HEK293T (cell line): ENCODE results near the gene NHERF1.

ENCODE experiments used
- CTCF ChIA-PET: fragments of 350-600 bp; formaldehyde crosslinking; extraction: SDS; loops from one replicate; lab custom pipeline; 2021; ENCODE audit warnings: antibody characterized with exemption, inconsistent platforms; lab: Yijun Ruan, JAX
- POLR2A ChIA-PET: fragments of 350-600 bp; formaldehyde crosslinking; extraction: SDS; loops from one replicate; lab custom pipeline; 2020; ENCODE audit warnings: antibody characterized with exemption, inconsistent platforms; lab: Yijun Ruan, JAX
- DNase-seq: peaks from one replicate; pipeline ENCODE4 v3.0.0; 2012; ENCODE audit warnings: mixed read lengths; ENCODE audit errors: extremely low spot score
- ARNT ChIP-seq: fragments of 450-650 bp; IDR thresholded peaks from 2 replicates; pipeline ENCODE4 v1.6.1; 2017; ENCODE audit warnings: mild to moderate bottlenecking
- BHLHE40 ChIP-seq: fragments of 450-650 bp; IDR thresholded peaks from 2 replicates; pipeline ENCODE4 v1.6.1; 2016; ENCODE audit warnings: mild to moderate bottlenecking, moderate library complexity, borderline replicate concordance
- CTBP1 ChIP-seq: fragments of 450-650 bp; IDR thresholded peaks from 2 replicates; pipeline ENCODE4 v1.6.1; 2016; ENCODE audit warnings: borderline replicate concordance
- ELF4 ChIP-seq: fragments of 450-650 bp; IDR thresholded peaks from 2 replicates; pipeline ENCODE4 v1.6.1; 2017; ENCODE audit warnings: antibody characterized with exemption
- FOXA1 ChIP-seq: fragments of 450-650 bp; IDR thresholded peaks from 2 replicates; pipeline ENCODE4 v1.6.1; 2016; ENCODE audit warnings: mild to moderate bottlenecking
- FOXK2 ChIP-seq: fragments of 450-650 bp; IDR thresholded peaks from 2 replicates; pipeline ENCODE4 v1.6.1; 2016; ENCODE audit warnings: mild to moderate bottlenecking
- FOXM1 ChIP-seq: fragments of 450-650 bp; IDR thresholded peaks from 2 replicates; pipeline ENCODE4 v1.6.1; 2017; ENCODE audit warnings: mild to moderate bottlenecking, borderline replicate concordance
- HDGF ChIP-seq: fragments of 450-650 bp; IDR thresholded peaks from 2 replicates; pipeline ENCODE4 v1.6.1; 2017; ENCODE audit warnings: antibody characterized with exemption, borderline replicate concordance
- L3MBTL2 ChIP-seq: fragments of 450-650 bp; conservative IDR thresholded peaks from 2 replicates; pipeline ENCODE4 v1.6.1; 2016; ENCODE audit warnings: mild to moderate bottlenecking
- LEF1 ChIP-seq: fragments of 450-650 bp; IDR thresholded peaks from 2 replicates; pipeline ENCODE4 v1.6.1; 2017; ENCODE audit warnings: mild to moderate bottlenecking, borderline replicate concordance
- NFRKB ChIP-seq: fragments of 450-650 bp; IDR thresholded peaks from 2 replicates; pipeline ENCODE4 v1.6.1; 2016; ENCODE audit warnings: mild to moderate bottlenecking, moderate library complexity
- SP1 ChIP-seq: fragments of 450-650 bp; IDR thresholded peaks from 2 replicates; pipeline ENCODE4 v1.6.1; 2017
- SUZ12 ChIP-seq: fragments of 450-650 bp; IDR thresholded peaks from 2 replicates; pipeline ENCODE4 v1.6.1; 2016; ENCODE audit warnings: mild to moderate bottlenecking
- TARDBP ChIP-seq: fragments of 450-650 bp; IDR thresholded peaks from 2 replicates; pipeline ENCODE4 v1.6.1; 2016
- ZNF384 ChIP-seq: fragments of 450-650 bp; IDR thresholded peaks from 2 replicates; pipeline ENCODE4 v1.6.1; 2016
- TF ChIP-seq, protein P1 (sequence below): fragments of 450-650 bp; IDR thresholded peaks from 2 replicates; pipeline ENCODE4 v1.6.1; 2016

Gene NHERF1

DNA sequence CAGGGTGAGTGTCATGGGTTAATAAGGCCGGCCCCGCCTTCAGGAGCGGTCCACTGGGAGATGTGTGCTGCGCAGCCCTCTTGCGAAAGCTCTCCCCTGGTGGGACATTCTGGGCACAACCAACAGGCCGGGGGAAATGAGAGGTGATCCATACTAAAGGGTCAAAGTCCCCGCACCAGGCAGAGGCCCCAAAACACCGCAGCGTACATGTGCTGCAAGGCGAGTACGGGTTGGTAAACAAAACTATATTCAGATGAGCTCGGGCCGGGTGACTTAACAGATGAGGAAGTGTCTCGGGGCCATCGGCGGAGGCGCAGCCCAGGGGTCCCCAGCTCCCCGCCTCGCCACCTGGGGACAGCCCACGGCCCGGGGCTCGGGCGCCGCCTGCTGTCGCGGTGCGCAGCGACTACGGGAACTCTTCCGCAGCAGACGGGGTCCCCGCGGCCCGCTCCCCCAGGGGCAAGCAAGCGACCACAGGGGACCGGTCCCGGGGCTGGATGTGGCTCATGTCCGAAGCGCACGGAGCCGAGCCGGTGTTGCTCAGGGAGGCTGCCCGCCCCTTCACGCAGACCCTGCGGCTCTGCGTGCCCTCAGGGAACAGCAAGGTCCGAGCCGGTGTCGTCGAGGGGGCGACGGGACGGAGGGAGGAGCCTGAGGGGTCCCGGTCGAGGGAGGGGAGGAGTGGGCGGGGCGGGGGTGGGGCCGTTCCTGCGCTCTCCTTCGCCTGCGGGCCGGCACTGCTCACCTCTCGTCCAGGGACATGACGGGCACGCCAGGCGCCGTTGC is 11.7 kb upstream of the NHERF1 start, which contains the start of gene RAB37:
Gene RAB37, plus strand, starts transcription at position 744 of the 786 bp plus-strand sequence. Its CDS starts 17 bp downstream, at position 761.
- DNase-seq, result no peak
- ChIA-PET CTCF (interaction anchor here (0.8 to 3.5 kb wide), 13 partner anchors 9 to 170 kb away, joined by 3 to 57 read pairs (median 4); partner anchors contain the start of genes CD300LD and NAT9), POLR2A (interaction anchor here (1.0 to 1.6 kb wide), 4 partner anchors 33 to 530 kb away, joined by 4 to 6 read pairs (median 5); partner anchors contain the start of genes FDXR and NAT9)
- TF ChIP-seq TARDBP (no peak), FOXA1 (no peak), LEF1 (no peak), ZNF384 (no peak), SUZ12 (no peak), L3MBTL2 (no peak), BHLHE40 (no peak), NFRKB (no peak), HDGF (no peak), FOXM1 (no peak), CTBP1 (no peak), SP1 (no peak)
- TF ChIP-seq, protein P1, sequence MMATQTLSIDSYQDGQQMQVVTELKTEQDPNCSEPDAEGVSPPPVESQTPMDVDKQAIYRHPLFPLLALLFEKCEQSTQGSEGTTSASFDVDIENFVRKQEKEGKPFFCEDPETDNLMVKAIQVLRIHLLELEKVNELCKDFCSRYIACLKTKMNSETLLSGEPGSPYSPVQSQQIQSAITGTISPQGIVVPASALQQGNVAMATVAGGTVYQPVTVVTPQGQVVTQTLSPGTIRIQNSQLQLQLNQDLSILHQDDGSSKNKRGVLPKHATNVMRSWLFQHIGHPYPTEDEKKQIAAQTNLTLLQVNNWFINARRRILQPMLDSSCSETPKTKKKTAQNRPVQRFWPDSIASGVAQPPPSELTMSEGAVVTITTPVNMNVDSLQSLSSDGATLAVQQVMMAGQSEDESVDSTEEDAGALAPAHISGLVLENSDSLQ, result no peak

DNA sequence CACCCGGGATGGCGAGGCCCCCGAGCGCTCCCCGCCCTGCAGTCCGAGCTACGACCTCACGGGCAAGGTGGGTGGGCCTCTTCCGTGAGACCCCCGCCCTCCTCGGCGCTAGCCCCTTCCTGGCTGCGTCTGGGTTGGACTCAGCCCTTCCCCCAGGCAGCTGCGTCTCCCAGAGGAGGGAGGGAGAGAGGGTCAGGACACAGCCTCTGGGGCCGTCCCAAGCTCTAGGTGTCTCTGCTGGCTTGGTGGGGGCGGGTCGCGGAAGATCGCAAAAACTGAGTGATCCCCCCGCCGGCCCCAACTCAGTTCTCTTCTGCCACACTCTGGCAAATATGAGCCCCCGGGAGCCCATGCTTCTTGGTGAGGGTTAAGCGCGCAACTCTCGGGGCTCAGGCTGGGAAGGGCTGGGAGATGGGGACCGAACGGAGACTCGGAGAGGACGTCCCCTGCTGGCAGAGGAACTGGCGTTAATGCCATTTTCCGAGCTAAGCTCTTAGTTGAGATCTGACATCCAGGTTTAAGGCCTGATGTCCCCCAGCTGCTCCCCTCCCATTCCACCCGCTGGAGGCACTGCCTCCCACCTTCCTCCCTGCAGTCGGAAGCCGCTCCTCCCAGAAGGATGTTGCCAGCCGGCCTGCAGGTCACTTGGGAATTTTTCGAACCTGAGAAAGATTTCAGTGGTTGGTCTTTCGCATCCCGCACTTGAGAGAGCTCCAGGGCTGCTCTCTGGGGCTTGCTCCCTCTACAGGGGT is 11.0 kb upstream of the NHERF1 start:
- TF ChIP-seq FOXM1 (no peak), BHLHE40 (no peak), LEF1 (no peak), L3MBTL2 (no peak), CTBP1 (no peak), SUZ12 (no peak), FOXA1 (no peak), ZNF384 (no peak), HDGF (no peak), ELF4 (no peak), TARDBP (no peak), SP1 (no peak), FOXK2 (no peak), ARNT (no peak)
- TF ChIP-seq, protein P1, result no peak
- POLR2A ChIA-PET, result interaction anchor here (1.0 to 1.4 kb wide), 3 partner anchors 32 to 136 kb away, joined by 4 to 8 read pairs (median 4); partner anchors contain the start of genes FDXR and NAT9
- DNase-seq, result peak; percentile 52

DNA sequence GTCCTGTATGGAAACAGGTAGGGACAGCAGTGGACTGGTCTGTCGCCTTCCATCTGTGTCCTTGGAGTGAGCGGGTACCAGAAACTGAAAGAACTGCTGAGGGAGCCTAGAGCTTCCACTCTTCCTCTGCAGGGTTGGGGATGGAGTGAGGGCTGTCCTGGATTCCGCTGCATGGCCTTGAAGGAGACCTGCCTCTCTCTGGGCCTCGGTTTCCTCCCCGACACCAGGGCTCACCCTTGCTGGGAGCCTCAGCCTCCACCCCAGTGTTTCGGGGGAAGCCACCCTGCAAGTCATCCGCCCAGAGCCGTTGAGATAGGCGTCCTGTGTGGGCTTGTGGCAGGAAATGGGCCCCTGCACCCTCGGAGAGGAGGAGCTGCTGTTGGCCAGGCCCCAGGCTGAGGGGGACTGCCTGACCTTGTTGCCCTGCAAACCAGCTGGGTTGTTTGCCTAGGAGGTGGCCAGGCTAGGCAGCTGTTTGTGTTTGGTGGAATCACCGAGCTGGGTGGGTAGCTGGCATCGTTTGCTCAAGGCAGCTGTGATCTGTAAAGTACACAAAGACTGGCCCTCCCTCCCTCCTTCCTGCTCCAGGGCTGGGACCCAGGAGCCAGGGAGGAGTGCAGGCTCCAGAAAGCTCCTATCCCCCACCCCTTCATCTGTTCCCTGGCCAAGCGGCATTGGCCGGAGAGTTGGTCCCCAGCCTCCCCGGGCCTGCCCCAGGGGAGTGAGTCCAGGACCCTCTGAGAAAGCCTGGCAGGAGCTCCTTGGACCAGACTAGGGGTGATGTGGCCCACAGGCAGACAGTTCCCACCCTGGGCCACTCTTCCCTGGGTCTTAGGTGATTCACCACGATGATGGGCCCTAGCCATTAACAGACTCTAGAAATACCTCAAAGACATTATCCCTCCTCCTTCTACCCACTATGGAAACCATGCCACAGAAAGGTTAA is 10.1 kb upstream of the NHERF1 start:
- POLR2A ChIA-PET, result interaction anchor here (1.0 to 1.4 kb wide), 3 partner anchors 31 to 135 kb away, joined by 4 to 8 read pairs (median 4); partner anchors contain the start of genes FDXR and NAT9
- TF ChIP-seq NFRKB (no peak), HDGF (no peak), FOXM1 (no peak), BHLHE40 (no peak), SUZ12 (no peak), LEF1 (no peak), FOXK2 (no peak), ZNF384 (no peak), FOXA1 (no peak), ARNT (no peak), L3MBTL2 (no peak), ELF4 (no peak), TARDBP (no peak)
- TF ChIP-seq, protein P1, result no peak
- DNase-seq, result no peak
- CTCF ChIA-PET, result interaction anchor here (0.6 to 3.5 kb wide), 10 partner anchors 8 to 172 kb away, joined by 3 to 57 read pairs (median 5); partner anchors contain the start of genes FDXR and NAT9

More for the DNA sequence above, 11.0 kb upstream of the NHERF1 start:
- CTCF ChIA-PET, result interaction anchor here (0.6 to 3.5 kb wide), 14 partner anchors 9 to 171 kb away, joined by 3 to 57 read pairs (median 4); partner anchors contain the start of genes CD300LD, FDXR and NAT9

DNA sequence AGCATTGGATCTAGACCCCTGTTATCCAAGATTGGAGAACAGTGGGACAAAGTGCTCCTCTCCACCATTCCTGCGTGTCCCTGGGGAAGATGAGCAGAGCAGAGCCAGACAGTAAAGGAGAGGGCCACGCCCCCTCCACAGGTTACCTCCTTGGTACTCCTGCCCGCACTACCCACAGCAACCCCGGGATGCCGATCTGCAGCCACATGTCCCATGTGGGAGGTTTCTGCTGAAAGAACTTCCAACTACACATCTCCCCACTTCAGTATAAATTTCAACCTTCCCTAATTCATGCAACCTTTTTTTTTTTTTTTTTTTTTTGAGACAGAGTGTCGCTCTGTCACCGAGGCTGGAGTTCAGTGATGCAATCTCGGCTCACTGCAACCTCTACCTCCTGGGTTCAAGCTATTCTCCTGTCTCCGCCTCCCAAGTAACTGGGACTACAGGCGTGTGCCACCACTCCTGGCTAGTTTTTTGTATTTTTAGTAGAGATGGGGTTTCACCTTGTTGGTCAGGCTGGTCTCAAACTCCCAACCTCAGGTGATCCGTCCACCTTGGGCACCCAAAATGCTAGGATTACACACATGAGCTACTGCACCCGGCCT is 9.1 kb upstream of the NHERF1 start:
- ChIA-PET POLR2A (no interaction called here), CTCF (interaction anchor here (0.7 kb wide), 1 partner anchor 303 kb away, joined by 3 read pairs; no protein-coding TSS in a partner anchor)
- TF ChIP-seq BHLHE40 (no peak), FOXA1 (no peak), TARDBP (no peak), ELF4 (no peak), ARNT (no peak), HDGF (no peak), SUZ12 (no peak), CTBP1 (no peak), SP1 (no peak), FOXM1 (no peak)
- TF ChIP-seq, protein P1, result no peak
- no peak for DNase-seq
